Activated CD8-positive, alpha-beta memory T cell treated with anti-CD3 and anti-CD28 coated beads, Interleukin-2, amount 50 U/mL, for 1 hour (primary cell): ENCODE measurements around the gene EPHB1.
"Not testable (repeated sequence)": the region's sequence is repeated elsewhere in the genome, so short reads cannot be mapped to it uniquely, and the experiment has no call there.

Source experiments
- DNase-seq: peaks from one replicate; pipeline ENCODE4 v3.0.0-alpha.2; 2020; ENCODE audit errors: extremely low read depth

EPHB1 gene

DNA sequence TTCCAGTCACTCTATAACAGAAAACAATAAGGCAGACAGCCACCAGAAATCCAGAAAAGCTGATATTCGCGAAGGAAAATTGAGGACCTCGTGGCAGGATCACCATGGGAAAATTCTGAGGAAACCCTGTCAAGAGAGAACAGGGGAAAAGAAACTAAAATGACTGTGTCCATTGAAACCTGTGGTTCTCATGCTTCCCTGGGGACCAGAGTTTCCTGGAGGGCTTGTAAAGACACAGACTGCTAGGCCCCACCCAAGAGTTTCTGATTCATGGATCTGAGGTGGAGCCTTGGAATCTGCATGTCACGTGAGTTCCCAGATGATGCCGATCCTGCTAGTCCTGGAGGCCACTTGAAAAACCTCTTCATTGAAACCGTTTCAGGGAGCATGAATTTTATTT is 420.5 kb downstream of the EPHB1 start:
- DNase-seq: no peak

DNA sequence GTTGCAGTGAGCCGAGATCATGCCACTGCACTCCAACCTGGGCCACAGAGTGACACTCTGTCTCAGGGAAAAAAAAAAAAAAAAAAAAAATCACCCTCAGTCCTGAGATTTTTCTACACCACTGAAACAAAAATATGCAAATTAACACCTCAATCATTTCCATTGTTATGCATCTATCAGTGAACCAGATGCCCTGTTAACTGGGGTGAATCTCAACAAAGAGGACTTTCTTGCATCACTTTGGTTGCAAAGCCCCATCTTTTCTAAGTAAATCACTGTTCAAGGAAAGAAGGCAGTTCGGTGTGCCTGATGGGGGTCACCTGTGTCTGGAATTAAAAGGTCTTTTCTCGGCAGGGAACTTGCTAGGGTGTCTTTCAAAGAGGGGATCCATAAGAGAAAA is 421.6 kb downstream of the EPHB1 start:
- DNase-seq: no peak

DNA sequence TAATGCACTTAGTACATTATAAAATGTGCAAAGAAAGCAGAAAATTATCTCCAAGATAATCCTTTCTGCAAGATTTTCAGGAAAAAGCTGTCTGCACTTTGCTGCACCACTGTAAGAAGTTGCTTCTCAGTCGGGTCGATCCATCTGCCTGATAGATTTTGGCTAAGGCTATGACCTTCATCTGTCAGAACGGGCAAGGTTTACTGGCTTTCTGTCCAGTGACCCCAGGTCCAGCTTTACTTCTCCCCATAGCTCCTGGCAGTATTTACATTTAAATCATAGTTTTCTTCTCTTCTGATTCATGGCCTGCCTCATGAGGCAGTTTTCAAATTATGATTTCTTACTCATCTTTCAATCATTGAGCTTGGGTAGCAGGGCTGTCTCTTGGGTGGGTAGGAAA is 422.7 kb downstream of the EPHB1 start:
- DNase-seq: no peak

DNA sequence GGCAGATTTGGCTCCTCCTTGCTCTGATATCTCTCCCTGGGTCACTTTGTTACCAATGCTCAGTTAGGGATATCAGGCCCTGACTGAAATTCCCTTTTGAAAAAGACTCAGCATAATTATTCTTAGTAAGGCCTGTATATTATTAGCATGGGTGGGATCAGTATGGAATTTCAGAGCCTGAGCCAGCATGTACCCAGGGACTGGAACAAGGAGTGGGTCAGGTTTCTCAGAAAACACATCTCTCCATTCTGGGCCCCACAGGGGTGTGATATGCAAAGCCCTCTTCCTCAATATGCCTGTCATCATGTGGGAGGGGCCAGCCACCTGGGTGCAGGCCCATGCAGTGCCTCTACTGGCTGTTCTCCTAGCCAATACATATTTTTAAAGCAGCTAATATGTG is 423.2 kb downstream of the EPHB1 start:
- no peak for DNase-seq

DNA sequence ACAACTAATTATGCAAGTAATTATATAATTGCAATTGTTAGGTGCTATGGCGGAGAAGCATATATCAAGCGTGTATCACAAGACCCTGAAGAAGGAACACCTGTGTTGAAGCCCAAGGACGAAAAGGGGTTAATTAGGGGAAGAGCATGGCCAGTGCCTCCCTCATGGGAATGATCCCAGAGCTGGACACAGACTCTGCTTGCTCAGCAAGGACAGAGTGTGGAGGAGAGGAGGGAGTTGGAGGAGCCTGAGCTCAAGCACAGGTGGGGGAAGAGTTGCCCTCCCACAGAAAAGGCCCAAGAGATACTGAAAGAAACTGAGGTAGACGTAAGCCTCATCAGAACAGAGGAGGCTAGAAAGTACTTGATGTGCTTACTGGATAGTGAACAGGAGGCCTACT is 423.7 kb downstream of the EPHB1 start:
- DNase-seq: no peak

DNA sequence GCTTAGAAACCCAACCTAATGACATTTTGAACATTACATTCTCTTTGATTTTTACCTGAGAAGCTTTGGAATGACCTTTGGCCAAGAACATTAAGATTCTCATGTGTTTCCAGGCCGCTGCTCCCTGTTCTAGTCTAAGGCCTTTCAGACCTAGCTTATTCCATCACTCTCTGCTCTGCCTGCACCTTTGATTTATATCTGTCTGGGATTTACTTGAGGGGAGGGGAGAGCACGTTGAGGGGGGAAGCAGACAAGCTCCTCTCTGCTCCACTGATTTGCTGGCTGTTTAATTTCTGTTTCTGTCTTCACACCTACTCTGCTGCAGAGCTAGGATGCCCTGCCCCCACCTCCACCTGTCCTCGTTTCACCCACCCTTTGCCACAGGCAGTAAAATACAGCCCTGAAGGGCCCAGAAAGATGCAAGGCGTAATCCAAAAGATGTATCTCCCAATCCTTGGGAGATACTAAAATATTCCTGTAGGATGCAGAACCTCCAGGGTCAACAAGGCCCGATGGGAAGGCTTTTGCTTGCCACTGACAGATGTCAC is 429.8 kb downstream of the EPHB1 start:
- no peak for DNase-seq

DNA sequence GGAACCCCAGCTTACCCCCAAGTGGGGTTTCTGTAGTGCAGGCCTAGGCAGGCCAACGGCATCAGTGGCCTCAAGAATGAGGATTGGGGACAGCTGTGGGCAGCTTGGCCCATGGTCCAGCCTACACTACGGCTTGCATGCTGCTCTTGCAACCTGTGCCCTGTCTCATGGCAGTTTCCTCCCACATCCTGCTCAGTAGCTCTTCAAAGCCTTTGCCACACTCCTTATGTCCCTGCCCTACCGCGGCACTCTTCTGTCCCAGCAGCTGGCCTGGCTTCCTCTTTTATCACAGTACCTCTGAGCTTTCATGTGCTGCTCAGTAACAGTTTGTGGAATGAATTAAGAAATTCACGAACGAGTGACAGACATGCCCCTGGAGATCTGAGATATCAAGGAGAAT is 431.0 kb downstream of the EPHB1 start:
- no peak for DNase-seq

DNA sequence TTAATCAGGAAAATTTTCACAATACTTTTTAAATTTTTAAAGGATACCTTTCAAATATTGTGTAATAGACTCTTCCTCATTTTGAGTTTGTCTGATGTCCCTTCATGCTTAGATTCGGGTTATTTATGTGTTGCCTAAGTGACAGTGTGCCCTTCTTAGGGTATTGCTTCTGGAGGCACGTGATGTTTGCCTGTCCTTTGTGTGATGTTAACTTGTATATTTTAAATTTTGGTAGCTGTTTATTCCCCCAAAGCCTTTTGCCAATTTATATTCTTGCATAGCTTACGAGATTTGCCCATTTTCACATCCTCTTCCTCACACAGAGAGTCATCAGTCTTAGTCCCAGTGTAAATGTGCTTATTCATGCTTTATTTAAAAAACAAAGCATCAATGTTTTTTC is 433.1 kb downstream of the EPHB1 start:
- DNase-seq: no peak

DNA sequence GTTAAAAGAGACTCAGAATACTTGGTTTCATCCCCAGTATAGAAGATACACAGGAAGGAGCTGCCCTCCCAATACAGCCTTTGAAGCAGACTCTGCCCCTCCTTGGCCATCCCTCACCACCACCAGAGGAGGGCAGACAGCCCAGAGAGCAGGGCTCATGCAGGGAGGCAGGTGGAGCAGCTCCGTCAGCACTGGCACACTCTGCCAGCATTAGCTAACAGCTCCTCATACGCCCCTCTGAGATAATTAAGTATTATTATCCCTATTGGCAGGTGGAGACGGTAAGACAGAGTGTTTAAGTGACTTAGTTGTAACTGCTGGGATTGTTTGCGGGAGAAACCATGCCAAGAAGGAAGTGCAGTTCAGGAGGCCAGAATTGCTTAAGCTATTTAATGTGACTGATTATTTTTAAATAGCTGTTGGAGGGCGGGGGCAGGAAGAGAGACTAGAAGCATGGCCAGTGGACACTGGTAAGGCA is 434.0 kb downstream of the EPHB1 start:
- DNase-seq: no peak

DNA sequence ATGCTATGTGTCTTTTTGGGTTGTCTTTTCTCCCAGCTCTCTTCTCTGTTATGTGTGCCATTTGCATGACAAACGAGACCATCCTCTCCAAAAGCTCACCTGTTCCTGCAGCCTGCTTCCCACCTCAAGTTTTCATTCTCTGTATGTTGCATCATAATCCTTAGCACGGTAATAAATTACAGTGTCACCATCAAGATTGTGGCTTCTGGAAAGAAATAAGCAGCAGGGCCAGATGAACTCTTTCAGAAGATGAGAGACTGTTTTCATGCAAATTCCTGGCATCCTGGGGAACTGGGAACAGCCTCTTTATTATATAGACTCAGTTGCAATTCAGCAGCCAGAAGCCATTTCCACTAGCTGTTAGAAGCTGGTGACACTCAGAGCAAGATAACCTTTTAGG is 436.7 kb downstream of the EPHB1 start:
- no peak for DNase-seq

DNA sequence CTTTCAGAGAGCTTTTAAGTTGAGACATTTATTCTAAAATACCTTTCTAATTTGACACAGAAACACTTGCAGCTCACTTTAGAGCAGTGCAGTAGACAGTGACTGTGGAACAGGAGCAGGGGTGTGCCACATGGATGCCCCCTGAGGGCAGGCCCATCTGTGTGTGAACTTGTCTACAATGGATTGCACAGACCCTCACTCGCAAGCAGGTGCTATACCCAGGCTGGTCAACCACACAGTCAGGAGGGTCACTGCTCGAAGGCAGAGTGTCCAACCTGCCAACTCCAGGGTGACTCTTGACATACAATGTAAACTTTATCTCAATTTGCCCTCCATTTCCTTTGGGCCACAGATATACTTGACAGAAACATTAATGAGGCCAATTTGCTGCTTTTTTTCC is 437.2 kb downstream of the EPHB1 start:
- DNase-seq: no peak

DNA sequence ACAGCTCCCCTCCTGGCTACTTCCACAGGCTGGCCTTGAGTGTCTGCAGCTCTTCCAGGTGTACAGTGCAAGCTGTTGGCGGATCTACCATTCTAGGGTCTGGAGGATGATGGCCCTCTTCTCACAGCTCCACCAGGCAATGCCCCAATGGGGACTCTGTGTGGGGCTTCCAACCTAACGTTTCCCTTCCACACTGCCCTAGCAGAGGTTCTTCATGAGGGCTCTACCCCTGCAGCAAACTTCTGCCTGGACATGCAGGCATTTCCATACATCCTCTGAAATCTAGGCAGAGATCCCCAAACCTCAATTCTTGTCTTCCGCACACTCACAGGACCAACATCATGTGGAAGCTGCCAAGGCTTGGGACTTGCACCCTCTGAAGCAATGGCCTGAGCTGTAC is 438.4 kb downstream of the EPHB1 start:
- not testable (repeated sequence) for DNase-seq

DNA sequence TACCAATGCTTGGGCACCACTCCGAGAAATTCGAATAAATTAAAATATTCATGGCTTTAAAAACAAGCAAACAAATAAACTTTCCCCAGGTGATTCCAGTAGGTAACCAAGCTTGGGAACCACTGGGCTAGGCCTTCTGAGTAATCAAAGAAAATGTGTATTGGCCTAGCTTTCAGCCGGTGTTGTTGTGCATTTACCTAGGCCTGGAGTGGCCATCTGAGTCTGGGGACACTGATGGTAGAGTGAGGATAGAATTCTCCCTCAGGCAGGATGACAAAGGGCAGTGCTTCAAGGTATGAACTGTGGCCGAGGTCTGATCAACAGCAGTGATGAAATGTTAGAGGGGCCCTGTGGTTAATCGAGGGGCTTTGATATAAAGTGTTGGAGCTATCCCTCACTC is 440.5 kb downstream of the EPHB1 start:
- no peak for DNase-seq

DNA sequence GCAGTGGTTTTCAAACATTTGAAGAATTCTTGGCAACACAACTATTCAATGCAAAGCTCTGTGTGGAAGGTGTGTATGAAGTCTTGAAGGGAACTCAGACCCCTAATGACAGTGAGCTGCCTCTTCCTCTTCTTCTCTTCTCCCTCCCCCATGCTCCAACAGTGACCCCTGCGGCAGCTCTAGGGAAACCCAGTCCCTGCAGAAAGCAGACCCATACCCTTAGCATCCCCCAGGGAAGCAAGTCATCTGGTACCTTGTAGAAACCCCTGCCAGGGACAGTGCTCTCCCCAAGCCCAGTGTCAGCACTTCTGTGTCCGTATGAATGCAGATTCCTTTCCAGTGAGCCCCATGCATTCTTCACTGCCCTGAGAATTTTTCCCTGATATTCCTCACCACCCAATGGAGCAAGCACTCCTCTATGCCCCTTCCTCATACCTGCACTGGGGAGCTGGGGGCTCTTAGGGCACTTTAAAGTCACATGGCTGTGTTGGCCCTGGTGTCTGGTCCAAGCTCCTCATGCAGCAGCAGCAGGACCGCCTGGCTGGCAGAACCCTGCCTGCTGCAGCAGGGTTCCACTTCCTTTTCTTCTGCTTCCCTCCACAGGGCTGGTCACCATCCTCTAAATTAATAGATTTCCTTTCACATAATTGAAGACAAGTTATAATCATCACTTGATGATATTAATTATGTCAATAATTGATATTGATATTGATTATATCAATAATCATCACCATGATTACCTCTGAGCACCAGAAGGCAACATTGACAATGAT is 442.5 kb downstream of the EPHB1 start:
- DNase-seq: no peak

DNA sequence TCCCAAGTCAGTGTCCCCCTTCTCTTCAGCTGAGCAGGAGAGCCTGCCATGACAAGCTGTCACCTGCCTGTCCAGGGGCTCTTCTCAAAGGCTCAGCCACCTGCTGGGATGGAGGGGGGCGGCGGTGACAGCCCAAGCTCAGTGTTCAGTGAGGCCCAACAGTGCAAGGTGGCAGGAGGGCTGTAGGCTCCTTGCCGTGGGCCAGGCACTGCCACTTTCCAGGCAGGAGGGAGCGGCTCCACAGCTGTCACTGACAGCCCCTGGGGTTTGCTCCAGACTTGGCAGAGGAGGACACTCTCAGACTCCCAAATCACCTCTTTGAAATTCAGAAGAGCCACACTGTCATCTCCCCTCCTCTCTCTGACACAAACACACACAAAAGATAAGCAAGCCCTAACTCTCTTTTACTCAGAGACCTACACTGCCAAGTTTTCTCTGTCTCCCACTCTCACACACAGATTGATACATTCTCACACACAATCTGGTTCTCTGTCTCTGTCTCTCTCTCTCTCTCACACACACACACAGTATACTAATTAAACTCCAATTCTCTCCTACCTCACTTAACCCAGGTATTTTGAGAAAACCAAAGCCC is 443.3 kb downstream of the EPHB1 start:
- no peak for DNase-seq

DNA sequence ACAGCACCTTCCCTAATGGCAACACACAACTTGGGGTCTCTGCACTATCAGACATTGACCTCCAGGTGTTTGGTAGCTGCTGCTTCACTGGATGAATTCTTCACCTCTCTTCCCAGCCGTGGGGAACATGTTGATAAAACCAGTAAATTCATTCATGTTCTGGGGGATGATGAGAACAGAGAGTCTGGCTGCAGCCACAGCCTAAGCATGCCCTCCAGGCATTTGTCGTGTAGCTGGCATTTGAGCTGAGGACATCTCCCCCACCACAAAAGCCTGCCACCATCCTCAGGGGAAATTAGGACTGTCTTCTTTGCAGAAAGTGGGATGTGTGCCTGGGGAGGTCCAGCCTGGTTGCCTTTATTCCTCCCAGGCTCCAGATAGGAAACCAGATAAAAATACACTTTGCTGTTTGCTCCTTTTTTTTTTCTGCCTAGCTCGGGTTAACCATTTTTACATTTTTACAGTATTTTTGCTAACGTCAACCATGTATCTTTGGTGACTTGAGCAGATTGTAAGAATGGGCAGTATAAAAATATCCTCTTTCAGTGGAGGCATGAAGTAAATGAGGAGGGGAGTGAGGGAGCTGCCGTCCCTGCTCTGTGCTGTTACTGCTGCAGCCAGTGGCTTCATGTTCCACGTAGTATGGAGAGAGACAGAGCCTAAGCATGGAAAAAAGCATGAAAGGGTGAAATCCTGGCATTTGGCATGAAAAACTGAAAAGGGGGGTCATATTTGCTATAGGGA is 444.0 kb downstream of the EPHB1 start:
- DNase-seq: no peak

DNA sequence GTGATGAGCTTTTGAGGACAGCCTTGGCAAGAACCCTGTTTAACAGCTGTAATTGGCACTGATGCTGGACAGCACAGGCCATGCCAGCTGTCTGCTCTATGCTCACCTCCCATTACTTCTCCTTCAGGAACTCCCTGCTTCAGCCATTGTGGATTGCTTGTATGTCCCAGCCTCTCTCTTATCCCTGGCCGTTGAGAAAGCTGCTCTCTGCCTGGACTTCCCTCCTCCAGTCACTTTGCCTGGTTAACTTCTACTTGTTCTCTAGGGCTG is 444.5 kb downstream of the EPHB1 start:
- DNase-seq: no peak

DNA sequence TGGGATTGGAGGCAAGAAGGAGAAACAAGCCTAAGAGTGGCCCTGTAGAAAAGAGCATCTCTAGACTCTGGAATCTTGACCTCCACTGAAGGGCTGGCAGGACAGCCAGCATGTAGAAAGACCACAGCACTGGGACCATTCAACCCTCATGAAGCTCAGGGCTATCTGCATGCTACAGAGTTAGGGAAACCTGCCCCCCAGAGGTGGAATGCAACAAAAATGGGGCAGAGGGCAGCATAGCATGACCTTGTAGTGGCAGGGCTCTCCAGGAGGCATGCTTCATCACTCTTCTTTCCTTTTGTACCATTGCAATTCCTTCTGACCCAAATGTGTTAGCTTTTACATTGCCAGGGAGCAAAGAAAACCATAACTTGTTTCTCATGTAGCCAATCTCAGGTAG is 445.4 kb downstream of the EPHB1 start:
- DNase-seq: no peak

DNA sequence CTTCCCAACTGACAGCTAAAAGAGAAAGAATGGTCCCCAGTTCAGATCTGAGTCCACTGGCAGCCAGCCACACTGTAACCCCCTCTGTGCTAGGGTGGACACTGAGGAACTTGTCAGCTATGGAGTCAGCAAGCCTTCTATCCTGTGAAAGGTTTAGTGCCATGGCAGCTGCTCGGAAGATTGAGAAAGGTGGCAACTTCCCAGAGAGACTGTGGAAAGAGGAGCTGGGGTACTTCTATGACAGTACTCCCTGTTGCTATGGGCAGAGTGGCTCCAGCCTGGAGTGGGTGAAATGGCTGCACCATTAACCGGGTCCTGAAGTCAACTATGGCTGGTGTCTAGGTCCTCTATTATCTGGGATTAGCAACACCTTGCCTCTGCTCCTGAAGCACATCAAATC is 447.2 kb downstream of the EPHB1 start:
- DNase-seq: no peak

DNA sequence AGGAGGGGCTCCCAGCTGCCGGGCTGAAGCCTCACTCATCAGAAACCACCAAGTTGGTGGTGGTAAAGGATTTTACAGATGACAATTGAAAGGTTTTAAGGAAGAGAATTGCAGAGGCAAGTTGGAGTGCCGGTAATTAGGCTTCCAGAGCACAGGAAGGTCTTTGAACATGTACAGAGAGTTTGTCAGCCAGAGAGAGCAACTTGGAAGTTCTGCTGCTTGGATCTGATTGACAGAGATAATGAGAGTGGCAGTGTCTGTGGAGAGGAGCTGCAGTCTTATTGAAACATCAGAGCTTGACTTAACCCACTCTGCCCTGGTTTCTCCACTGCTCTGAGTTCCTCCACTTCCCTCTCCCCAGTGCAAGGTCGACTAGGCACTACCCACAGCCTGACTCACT is 448.6 kb downstream of the EPHB1 start:
- no peak for DNase-seq

DNA sequence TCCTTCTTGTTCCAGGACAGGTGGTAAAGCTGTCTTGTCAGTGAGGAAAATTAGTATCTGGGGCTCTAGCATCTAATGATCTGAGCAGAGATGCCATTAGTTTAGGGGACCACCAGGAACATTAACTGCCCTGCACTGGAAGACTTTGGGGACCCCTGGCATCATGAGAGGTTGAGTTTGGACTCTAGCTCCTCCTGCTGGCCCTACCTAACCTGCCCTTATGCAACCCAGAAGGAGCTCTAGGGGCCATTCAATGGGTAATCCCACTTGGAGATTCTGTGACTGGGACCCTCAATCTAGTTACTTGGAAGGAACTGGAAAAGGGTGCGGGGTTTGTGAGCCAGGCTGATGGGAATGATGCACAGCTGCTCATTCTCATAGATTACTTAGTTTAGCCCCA is 451.0 kb downstream of the EPHB1 start:
- DNase-seq: no peak

DNA sequence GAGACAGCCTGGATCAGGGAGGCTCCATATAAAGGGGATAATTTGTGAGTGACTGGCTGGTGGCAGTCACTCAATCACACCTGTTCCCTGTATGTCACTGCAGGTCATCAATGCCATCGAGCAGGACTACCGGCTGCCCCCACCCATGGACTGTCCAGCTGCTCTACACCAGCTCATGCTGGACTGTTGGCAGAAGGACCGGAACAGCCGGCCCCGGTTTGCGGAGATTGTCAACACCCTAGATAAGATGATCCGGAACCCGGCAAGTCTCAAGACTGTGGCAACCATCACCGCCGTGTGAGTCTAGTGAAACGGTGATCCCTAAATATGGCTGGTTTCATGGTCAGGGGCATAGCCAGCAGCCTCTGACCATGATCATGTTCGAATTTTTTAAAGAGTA is 453.2 kb downstream of the EPHB1 start:
- no peak for DNase-seq

DNA sequence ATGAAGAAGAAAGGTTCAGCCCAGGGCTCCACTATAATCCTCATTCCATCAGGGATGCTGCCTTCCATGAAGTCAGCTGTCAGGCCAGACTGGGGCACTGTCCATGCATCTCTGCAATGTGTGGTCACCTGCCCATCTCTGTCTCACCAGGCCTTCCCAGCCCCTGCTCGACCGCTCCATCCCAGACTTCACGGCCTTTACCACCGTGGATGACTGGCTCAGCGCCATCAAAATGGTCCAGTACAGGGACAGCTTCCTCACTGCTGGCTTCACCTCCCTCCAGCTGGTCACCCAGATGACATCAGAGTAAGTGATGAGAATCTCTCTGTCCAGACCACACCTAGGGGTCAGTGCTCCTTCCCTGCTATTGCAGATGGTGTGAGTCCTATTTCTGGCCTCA is 454.1 kb downstream of the EPHB1 start:
- no peak for DNase-seq
